Measurements from ENCODE around the gene OGFR.

OGFR gene

DNA sequence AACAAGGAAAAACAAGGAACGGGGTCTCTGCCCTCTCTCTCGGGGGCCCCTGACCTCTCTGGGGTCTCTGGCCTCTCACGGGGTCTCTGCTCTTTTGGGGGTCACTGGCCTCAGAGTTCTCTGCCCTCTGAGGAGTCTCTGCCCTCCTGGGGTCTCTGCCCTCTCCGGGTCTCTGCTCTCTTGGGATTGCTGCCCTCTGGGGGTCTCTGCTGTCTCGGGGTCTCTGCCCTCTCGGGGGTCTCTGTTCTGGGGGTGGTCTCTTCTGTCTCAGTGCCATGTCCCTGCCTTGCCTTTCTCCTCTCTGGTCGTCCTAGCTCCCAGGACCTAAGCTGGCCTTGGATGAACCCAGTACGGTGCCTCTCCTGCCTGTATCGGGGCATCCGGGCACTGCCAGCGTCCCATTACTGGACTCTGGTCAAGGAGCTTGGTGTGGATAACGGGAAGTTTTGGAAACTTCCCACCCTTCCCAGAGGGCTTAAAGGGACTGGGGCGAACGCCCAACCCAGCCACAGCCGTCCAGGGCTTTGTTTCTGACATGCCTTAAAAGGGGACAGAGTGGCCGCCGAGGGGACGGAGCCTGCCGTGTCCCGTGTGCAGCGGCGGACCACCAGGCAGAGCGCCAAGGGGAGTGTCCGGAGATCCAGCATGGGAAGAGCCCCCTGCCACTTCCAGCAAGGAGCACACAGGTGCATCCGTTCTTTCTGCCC lies 33.1 kb upstream of the OGFR start:
- no peaks in the 10 kb centered on the region for H3K9me3 ChIP-seq (ENCODE audit: control insufficient read depth, insufficient read depth, low read length)
- H3K9me2 ChIP-seq (replicated peaks; ENCODE audit: control insufficient read depth, low read length): no peaks in the 10 kb centered on the region
- H3K27me3 ChIP-seq (ENCODE audit: control insufficient read depth, low read length): no peaks in the 10 kb centered on the region
- TF ChIP-seq, protein P1, sequence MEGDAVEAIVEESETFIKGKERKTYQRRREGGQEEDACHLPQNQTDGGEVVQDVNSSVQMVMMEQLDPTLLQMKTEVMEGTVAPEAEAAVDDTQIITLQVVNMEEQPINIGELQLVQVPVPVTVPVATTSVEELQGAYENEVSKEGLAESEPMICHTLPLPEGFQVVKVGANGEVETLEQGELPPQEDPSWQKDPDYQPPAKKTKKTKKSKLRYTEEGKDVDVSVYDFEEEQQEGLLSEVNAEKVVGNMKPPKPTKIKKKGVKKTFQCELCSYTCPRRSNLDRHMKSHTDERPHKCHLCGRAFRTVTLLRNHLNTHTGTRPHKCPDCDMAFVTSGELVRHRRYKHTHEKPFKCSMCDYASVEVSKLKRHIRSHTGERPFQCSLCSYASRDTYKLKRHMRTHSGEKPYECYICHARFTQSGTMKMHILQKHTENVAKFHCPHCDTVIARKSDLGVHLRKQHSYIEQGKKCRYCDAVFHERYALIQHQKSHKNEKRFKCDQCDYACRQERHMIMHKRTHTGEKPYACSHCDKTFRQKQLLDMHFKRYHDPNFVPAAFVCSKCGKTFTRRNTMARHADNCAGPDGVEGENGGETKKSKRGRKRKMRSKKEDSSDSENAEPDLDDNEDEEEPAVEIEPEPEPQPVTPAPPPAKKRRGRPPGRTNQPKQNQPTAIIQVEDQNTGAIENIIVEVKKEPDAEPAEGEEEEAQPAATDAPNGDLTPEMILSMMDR (IDR thresholded peaks at IDR 0.05; ENCODE audit: low read depth, low read length, poor library complexity, severe bottlenecking): no peak
- TF ChIP-seq EZH2phosphoT487 (IDR thresholded peaks at IDR 0.05; ENCODE audit: borderline replicate concordance, low read length): no peak
- H4K20me1 ChIP-seq (ENCODE audit: control insufficient read depth, insufficient read depth, low read depth, low read length): no peaks in the 10 kb centered on the region
- no peaks in the 10 kb centered on the region for H3K79me2 ChIP-seq (ENCODE audit: control insufficient read depth, low read length)
- no peaks in the 10 kb centered on the region for H3F3A ChIP-seq (ENCODE audit: control insufficient read depth, insufficient read depth)
- no peak overlapping the region for H3K4me2 ChIP-seq (ENCODE audit: low read length)
- no peak overlapping the region for H3K4me3 ChIP-seq (ENCODE audit: low read length)
- no peaks in the 10 kb centered on the region for H3K36me3 ChIP-seq (ENCODE audit: control insufficient read depth, low read length)
- H3K4me1 ChIP-seq (ENCODE audit: control insufficient read depth, low read length): peaks cover 15% of the 10 kb centered on the region
- H3K27ac ChIP-seq (ENCODE audit: low read depth, low read length): no peak overlapping the region

DNA sequence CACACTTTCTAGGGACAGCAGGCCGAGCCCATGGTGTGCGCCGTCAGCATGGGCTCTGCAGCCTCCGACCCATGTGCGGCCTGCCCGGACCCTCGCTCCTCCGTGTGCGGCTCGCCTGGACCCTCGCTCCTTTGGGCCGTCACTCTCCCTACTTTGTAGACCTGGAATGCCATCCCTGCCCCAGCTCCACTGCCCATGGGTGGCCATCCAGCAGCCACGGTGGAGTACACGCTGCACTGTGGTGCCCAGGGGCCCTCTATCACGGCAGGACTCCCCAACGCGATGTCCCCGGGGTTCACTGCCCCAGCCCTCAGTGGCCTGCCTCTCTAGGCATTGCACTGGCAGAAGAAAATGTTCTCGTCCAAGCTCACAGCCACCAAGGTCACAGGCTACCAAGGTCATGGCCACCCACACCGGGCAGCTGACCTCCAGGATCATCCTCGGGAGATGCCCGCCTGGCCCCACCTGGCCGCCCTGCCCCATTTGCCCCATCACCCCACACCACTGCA lies 32.5 kb upstream of the OGFR start:
- H3K4me1 ChIP-seq (ENCODE audit: control insufficient read depth, low read length): peaks cover 20% of the 10 kb centered on the region
- H3K9me2 ChIP-seq (replicated peaks; ENCODE audit: control insufficient read depth, low read length): no peaks in the 10 kb centered on the region
- no peaks in the 10 kb centered on the region for H3K36me3 ChIP-seq (ENCODE audit: control insufficient read depth, low read length)
- no peaks in the 10 kb centered on the region for H3K79me2 ChIP-seq (ENCODE audit: control insufficient read depth, low read length)
- H3K4me2 ChIP-seq (ENCODE audit: low read length): no peak overlapping the region
- TF ChIP-seq, protein P1 (IDR thresholded peaks at IDR 0.05; ENCODE audit: low read depth, low read length, poor library complexity, severe bottlenecking): no peak
- TF ChIP-seq EZH2phosphoT487 (IDR thresholded peaks at IDR 0.05; ENCODE audit: borderline replicate concordance, low read length): no peak
- no peaks in the 10 kb centered on the region for H3F3A ChIP-seq (ENCODE audit: control insufficient read depth, insufficient read depth)
- no peaks in the 10 kb centered on the region for H3K27me3 ChIP-seq (ENCODE audit: control insufficient read depth, low read length)
- no peaks in the 10 kb centered on the region for H3K9me3 ChIP-seq (ENCODE audit: control insufficient read depth, insufficient read depth, low read length)
- H3K4me3 ChIP-seq (ENCODE audit: low read length): no peak overlapping the region
- H3K27ac ChIP-seq (ENCODE audit: low read depth, low read length): no peak overlapping the region
- no peaks in the 10 kb centered on the region for H4K20me1 ChIP-seq (ENCODE audit: control insufficient read depth, insufficient read depth, low read depth, low read length)

DNA sequence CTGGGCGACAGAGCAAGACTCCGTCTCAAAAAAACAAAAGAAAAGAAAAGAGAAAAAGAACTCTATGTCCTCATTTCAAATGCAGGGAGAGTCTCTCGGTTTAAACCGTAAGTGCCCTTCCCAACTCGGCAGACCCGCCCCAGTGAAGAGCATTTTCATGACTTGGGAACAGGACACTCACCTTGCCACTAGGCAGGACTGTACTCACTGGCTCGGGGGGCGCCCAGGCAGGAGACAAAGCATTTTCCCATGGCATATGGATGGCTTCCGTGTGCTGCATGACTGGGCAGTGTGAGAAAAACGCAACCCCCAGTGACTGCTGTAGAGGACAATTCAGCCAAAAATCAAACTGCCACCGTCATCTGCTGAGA lies 32.0 kb upstream of the OGFR start:
- Histone ChIP-seq H3K9me2 (replicated peaks; ENCODE audit: control insufficient read depth, low read length) (no peaks in the 10 kb centered on the region), H3K27me3 (ENCODE audit: control insufficient read depth, low read length) (no peaks in the 10 kb centered on the region), H3K79me2 (ENCODE audit: control insufficient read depth, low read length) (no peaks in the 10 kb centered on the region), H3F3A (ENCODE audit: control insufficient read depth, insufficient read depth) (no peaks in the 10 kb centered on the region), H3K4me2 (ENCODE audit: low read length) (no peak overlapping the region), H3K4me3 (ENCODE audit: low read length) (no peak overlapping the region), H3K4me1 (ENCODE audit: control insufficient read depth, low read length) (peaks cover 25% of the 10 kb centered on the region), H3K27ac (ENCODE audit: low read depth, low read length) (no peak overlapping the region), H4K20me1 (ENCODE audit: control insufficient read depth, insufficient read depth, low read depth, low read length) (no peaks in the 10 kb centered on the region), H3K36me3 (ENCODE audit: control insufficient read depth, low read length) (no peaks in the 10 kb centered on the region), H3K9me3 (ENCODE audit: control insufficient read depth, insufficient read depth, low read length) (no peaks in the 10 kb centered on the region)
- TF ChIP-seq EZH2phosphoT487 (IDR thresholded peaks at IDR 0.05; ENCODE audit: borderline replicate concordance, low read length): no peak
- TF ChIP-seq, protein P1 (IDR thresholded peaks at IDR 0.05; ENCODE audit: low read depth, low read length, poor library complexity, severe bottlenecking): no peak

All from DOHH2 (cell line).